ENCODE results near the gene CHTOP.
A peak's percentile ranks its signal among the peaks of the same experiment; 100 is the strongest.
"Not testable (repeated sequence)": the region's sequence is repeated elsewhere in the genome, so short reads cannot be mapped to it uniquely, and the experiment has no call there.

The CHTOP gene, protein sequence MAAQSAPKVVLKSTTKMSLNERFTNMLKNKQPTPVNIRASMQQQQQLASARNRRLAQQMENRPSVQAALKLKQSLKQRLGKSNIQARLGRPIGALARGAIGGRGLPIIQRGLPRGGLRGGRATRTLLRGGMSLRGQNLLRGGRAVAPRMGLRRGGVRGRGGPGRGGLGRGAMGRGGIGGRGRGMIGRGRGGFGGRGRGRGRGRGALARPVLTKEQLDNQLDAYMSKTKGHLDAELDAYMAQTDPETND

GRCh38 chr1:153633754-153634665 lies at the start of gene CHTOP:
Gene CHTOP (plus strand): TSS chr1:153634066. CDS start chr1:153636589, 2,523 bp downstream.
- DNase-seq = peak; percentile 69 to 93

GRCh38 chr1:153585006-153585405 lies 48.9 kb upstream of the CHTOP start:
- no peak for DNase-seq

GRCh38 chr1:153586347-153586746 lies 47.5 kb upstream of the CHTOP start:
- no peak for DNase-seq

- DNase-seq = no peak
Measured at GRCh38 chr1:153587314-153587713, 46.6 kb upstream of the CHTOP start.

- not testable (repeated sequence) for DNase-seq
Measured at GRCh38 chr1:153588033-153588432, 45.8 kb upstream of the CHTOP start.

DNA sequence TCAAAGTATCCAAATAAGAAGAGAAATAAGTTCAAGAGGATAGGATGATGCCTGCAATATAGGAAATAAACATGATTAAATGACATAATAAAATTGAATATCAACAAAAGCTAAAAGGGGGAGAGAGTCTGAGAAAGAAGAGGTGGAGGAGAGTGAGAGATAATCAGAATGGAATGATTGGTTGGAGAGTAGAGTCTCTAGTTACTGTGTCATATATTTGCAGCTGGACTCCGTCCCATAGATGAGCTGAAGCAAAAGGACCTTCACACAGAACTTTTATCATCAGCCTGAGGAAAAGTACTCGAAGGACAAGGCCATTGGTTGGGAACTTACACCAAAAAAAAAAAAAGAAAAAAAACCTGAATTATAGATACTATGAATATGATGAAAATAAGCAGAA lies 45.4 kb upstream of the CHTOP start:
- DNase-seq = no peak

DNA sequence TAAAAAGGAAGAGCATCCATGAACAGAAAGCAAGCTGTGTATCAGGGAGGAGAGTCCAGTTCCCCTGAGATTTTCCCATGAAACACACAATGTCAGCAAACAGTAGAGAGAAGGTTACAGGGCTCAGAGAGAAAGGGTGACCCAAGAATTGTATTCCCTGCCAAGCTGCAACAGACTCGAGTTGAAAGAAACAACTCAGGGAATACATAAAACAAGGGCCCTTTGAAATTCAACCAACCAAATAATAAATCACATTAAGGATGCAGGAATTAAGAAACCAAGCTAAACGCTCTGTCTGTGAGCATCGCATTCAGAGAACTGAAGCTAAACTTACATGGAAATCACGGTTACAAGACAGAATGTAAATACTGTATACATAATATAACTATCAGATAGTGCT lies 41.1 kb upstream of the CHTOP start:
- DNase-seq = no peak

GRCh38 chr1:153597206-153597605 lies 36.7 kb upstream of the CHTOP start:
- DNase-seq = no peak

DNA sequence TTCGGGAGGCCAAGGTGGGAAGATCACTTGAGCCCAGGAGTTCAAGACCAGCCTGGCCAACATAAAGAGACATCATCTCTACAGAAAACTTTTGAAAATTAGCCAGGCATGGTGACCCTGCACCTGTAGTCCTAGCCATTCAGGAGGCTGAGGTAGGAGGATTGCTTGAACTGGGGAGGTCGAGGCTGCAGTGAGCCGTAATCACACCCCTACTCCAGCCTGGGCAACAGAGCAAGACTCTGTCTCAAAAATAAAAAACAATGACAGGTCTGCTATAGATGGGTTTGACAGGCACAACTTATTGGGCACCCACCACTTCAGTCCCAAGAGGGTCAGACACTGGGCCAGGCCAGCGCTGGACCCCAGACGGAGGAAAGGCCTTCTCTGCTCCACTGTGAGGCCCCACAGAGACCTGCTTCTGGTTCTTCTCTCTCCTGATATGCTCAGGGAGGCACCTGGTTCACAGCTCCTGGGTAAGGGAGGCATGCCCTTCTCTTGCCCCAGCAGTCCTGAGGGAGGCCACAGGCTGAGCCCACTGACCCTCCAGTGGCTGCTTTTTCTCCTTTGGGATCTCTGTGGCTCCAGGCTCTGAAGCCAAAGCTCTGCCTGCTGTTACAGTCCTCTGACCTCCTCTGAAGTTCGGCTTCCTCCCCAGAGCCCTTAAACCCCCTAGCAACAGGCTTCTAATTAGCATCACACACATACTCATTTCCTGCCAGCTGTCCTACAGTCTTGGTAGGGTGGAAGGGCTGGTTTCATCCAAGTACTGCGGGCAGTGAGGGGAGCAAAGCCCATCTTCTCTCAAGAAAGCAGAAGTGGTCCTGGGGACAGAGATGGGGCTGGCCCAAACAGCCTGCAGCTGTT lies 35.3 kb upstream of the CHTOP start:
- DNase-seq = no peak

GRCh38 chr1:153599847-153600246 lies 34.0 kb upstream of the CHTOP start:
- no peak for DNase-seq

GRCh38 chr1:153602749-153603148 lies 31.1 kb upstream of the CHTOP start:
- DNase-seq = no peak

DNA sequence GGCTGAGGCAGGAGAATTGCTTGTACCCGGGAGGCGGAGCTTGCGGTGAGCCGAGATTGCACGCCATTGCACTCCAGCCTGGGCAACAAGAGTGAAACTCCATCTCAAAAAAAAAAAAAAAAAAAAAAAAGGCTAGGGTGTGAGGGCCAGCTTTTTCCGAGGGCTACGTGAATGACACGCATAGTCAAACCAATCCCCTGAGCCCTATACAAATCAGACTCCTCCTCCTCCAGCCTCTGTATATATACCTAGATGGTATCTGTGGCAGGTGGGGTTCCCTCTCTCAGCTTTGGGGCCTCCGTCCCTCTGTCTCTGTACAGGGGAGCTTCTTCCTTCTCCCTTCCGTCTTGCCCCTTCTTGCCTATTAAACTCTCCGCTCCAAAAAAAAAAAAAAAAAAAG lies 27.7 kb upstream of the CHTOP start:
- no peak for DNase-seq

GRCh38 chr1:153607381-153607780 lies 26.5 kb upstream of the CHTOP start:
- no peak for DNase-seq

DNA sequence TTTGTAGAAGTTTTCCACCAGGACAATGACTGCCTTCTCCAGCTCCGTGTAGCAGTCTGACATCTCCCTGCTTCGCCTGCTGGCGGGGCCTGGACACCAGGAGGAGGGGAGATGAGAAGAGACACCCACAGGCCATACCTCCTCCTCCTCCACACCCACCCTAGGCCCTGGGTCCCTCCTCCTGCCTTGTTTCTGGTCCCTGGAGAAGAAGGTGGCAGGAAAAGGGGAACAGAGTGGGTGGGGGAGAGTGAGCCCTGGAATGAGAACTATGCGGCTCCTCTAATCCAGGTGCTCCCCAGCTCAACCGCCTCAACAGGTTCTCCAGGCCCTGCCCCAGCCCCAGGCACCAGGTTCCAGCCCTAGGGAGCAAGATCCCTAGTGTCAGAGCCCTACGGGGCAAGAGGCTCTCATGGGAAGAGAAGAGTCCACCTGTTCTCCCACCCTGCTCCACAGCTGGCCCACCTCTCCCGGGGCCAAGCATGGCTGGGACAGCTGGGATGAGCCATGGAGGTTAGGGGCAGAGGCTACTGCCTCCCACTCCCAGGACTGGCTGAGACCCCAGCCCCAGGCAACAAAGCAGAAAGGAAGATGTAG lies 25.7 kb upstream of the CHTOP start:
- DNase-seq = no peak

DNA sequence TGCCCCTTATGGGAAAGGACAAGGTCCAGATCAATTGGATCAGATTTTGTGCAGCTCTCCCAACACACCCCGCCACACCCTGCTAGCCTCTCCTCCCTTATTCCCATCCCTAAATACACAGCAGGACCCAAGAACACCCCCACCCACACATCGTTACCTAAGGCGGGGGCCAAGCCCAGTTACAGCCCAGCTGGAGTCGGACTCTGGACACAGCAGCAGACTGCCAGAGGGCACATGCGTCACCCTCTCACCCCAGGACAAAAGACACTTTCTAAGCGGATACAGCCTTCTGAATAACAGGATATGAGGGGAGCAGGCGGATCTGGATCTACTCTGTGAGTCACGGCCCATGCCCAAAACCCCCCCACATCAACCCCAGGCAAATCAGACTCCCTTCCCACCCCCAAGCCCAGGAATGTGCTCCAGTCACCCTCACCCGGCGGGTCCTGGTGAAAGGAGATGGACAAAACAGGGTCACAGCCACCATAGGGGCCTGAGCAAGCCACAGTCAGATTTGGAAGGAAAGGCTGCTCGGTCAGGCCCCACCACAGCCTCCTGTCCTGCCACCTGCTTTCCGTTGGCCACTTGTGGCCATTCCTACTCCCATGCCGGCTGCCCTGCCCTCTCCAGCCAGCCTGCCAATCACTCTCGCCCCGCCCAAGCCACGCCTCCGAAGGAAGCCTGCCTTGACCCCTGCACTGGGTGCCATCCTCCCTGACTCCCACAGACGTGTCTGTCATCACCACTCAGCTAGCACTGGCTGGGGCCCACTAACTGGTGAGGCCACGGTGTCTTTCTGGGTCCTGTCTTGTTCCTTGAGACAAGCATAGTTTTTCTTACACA lies 24.9 kb upstream of the CHTOP start:
- DNase-seq = no peak

DNA sequence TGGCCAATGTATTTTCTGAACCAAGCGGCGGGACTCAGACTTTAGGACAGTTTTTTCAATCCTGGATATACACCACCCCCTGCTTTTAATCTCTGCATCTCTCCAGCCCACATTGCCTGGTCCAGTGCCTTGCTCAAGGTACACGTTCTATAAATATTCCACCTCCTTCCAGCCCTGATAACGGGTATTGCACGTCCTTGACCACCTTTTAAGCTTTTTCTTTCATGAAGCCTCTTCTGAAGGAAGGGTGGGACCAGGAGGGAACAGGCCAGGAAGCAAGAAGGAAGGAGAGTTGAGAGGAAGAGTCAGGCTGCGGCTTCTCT lies 24.3 kb upstream of the CHTOP start:
- no peak for DNase-seq

GRCh38 chr1:153610334-153610733 lies 23.5 kb upstream of the CHTOP start:
- no peak for DNase-seq

GRCh38 chr1:153610811-153611301 lies 23.0 kb upstream of the CHTOP start:
- DNase-seq = no peak

GRCh38 chr1:153611356-153611755 lies 22.5 kb upstream of the CHTOP start:
- DNase-seq = no peak

DNA sequence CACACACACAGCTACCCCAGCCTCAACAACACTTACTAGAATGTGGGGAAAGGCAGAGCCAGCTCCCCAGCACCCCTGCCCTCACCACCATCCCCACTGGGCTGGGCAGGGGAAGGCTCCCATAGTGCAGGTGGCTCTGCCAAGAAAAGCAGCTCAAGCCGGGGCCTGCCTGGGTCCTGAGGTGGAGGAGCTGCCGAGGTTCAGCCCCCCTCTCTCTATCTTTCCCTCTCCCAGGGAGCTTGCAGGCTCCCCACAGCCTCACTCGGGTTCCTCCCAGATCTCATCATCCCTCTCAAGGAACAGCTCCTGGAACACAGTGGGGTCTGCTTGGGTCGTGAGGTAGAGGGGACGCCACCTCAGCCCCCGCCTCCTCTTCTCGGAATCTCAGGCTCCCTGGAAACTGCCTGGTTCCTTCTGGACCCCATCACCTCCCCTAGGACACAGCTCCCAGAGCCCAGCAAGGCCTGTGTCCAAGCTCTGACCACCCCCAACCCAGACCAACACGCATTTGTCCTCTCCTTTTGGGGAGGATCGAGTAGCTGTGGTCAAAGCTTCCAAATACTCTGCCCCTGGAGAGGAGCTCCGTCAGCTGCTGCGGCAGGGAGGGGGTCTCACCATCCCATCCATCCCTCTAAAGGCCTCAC lies 21.6 kb upstream of the CHTOP start:
- peak in 1 of 2 experiments; percentile 1 for DNase-seq

- DNase-seq = no peak
Measured at GRCh38 chr1:153612755-153613331, 21.0 kb upstream of the CHTOP start, which contains the start of gene S100A16. Gene S100A16 (minus strand): TSS chr1:153613137. CDS start chr1:153608151, 4,986 bp downstream.
